CD4-positive, alpha-beta T cell treated with Interferon gamma for 1 hour (primary cell): ENCODE results near the gene KCNQ4.

ENCODE experiments used
- DNase-seq: peaks from one replicate; pipeline ENCODE4 v3.0.0-alpha.2; 2020

Gene KCNQ4

GRCh38 chr1:40777224-40777970 lies 6.2 kb upstream of the KCNQ4 start:
- no peak for DNase-seq

- no peak for DNase-seq
These were observed 2.6 kb upstream of the KCNQ4 start for GRCh38 chr1:40780678-40781607.

- DNase-seq: no peak
These were observed 2.0 kb upstream of the KCNQ4 start for GRCh38 chr1:40781608-40781971.

- DNase-seq: no peak
These were observed 1.1 kb upstream of the KCNQ4 start for GRCh38 chr1:40782371-40782956.

- DNase-seq: no peak
These were observed 669 bp downstream of the KCNQ4 start for GRCh38 chr1:40784141-40784770.

GRCh38 chr1:40784771-40785151 lies 1.2 kb downstream of the KCNQ4 start:
- DNase-seq: no peak

- DNase-seq: no peak
These were observed 1.9 kb downstream of the KCNQ4 start for GRCh38 chr1:40785446-40785845.

- DNase-seq: no peak
These were observed 2.8 kb downstream of the KCNQ4 start for GRCh38 chr1:40786171-40786994.

- DNase-seq: no peak
These were observed 3.6 kb downstream of the KCNQ4 start for GRCh38 chr1:40786995-40787705.

- DNase-seq: no peak
These were observed 4.4 kb downstream of the KCNQ4 start for GRCh38 chr1:40787737-40788560.

GRCh38 chr1:40788561-40789341 lies 5.2 kb downstream of the KCNQ4 start:
- no peak for DNase-seq

GRCh38 chr1:40789342-40789598 lies 5.7 kb downstream of the KCNQ4 start:
- DNase-seq: no peak

- DNase-seq: no peak
These were observed 6.3 kb downstream of the KCNQ4 start for GRCh38 chr1:40789661-40790430.

GRCh38 chr1:40792036-40792435 lies 8.4 kb downstream of the KCNQ4 start:
- DNase-seq: no peak

GRCh38 chr1:40793617-40794016 lies 10.0 kb downstream of the KCNQ4 start:
- no peak for DNase-seq

GRCh38 chr1:40794048-40794447 lies 10.5 kb downstream of the KCNQ4 start:
- no peak for DNase-seq

- DNase-seq: peak; percentile 25
These were observed 11.6 kb downstream of the KCNQ4 start for GRCh38 chr1:40794974-40795715.

- DNase-seq: no peak
These were observed 12.4 kb downstream of the KCNQ4 start for GRCh38 chr1:40795811-40796586.
